ENCODE measurements around the gene RELB.

GRCh38 chr19:44988896-44989556 lies 12.2 kb upstream of the RELB start:
- TF ChIP-seq CTCF (IDR thresholded peaks at IDR 0.05) = peak in 2 of 4 experiments; percentile 51 to 55
- TF ChIP-seq POLR2AphosphoS5 (IDR thresholded peaks at IDR 0.05) = no peak
- TF ChIP-seq POLR2A (IDR thresholded peaks at IDR 0.05) = no peak

Data from prostate gland (tissue), 2 donors.